Measurements from ENCODE around the gene TPRX1. TPM values are rescaled to one million over a fixed set of nuclear protein-coding genes. Genes with fewer than 3 reads are reported as not detected.
"Not testable (repeated sequence)": the region's sequence is repeated elsewhere in the genome, so short reads cannot be mapped to it uniquely, and the experiment has no call there.

The TPRX1 gene
- total RNA-seq, 1 donor from 2014 or later, result not detected

DNA sequence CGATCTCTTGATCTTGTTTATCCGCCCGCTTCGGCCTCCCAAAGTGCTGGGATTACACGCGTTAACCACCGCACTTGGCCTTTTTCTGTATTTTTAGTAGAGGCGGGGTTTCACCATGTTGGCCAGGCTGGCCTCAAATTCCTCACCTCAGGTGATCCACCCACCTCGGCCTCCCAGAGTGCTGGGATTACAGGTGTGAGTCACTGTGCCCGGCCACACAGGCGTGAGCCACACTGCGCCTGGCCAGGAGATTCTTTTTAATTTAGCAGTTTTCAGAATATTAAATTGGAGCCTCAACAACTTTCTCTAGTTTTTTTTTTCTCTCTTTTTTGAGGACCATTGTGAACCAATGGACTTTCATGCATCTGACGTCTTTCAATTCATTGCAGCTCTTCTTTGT, 14.5 kb downstream of the TPRX1 start:
- H3K27ac ChIP-seq (ENCODE audit: low read depth, low read length); H3K4me3 ChIP-seq (ENCODE audit: low read length in 3 of 3); H3K9me3 ChIP-seq (ENCODE audit: control insufficient read depth in 3 of 3, low read length in 3 of 3); H3K9ac ChIP-seq (ENCODE audit: low read depth in 1 of 3, low read length in 3 of 3); H3K27me3 ChIP-seq (ENCODE audit: control insufficient read depth in 3 of 3, insufficient read depth in 3 of 3, low read length in 3 of 3): not testable (repeated sequence)
- peaks cover 10 to 13% (median 13%) of the 10 kb centered on the region in 3 donors for H3K36me3 ChIP-seq (ENCODE audit: control insufficient read depth in 3 of 3, insufficient read depth in 3 of 3, low read length in 3 of 3)
- peaks cover 10 to 19% (median 15%) of the 10 kb centered on the region in 3 donors for H3K4me1 ChIP-seq (ENCODE audit: control insufficient read depth in 3 of 3, insufficient read depth in 3 of 3, low read length in 3 of 3)

DNA sequence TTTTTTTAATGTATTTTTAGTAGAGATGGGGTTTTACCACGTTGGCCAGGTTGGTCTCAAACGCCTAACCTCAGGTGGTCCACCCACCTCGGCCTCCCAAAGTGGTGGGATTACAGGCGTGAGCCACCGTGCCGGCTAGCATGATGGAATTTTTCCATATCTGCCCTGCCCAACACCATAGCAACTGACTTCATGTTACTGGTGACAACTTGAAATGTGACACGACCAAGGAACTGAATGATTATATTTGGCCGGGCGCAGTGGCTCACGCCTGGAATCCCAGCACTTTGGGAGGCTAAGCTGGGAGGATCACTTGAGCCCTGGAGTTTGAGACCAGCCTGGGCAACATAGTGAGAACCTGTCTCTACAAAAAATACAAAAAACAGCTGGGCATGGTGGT, 17.0 kb downstream of the TPRX1 start:
- H3K9ac ChIP-seq (ENCODE audit: low read depth in 1 of 3, low read length in 3 of 3); H3K27me3 ChIP-seq (ENCODE audit: control insufficient read depth in 3 of 3, insufficient read depth in 3 of 3, low read length in 3 of 3); H3K4me3 ChIP-seq (ENCODE audit: low read length in 3 of 3); H3K9me3 ChIP-seq (ENCODE audit: control insufficient read depth in 3 of 3, low read length in 3 of 3): not testable (repeated sequence)
- Histone ChIP-seq H3K27ac (ENCODE audit: low read depth, low read length) (peak overlapping the region; percentile 62), H3K36me3 (ENCODE audit: control insufficient read depth in 3 of 3, insufficient read depth in 3 of 3, low read length in 3 of 3) (peaks cover 27 to 31% (median 28%) of the 10 kb centered on the region in 3 donors), H3K4me1 (ENCODE audit: control insufficient read depth in 3 of 3, insufficient read depth in 3 of 3, low read length in 3 of 3) (peaks cover 11 to 26% (median 18%) of the 10 kb centered on the region in 3 donors)

GRCh38 chr19:47786566-47786965, 17.8 kb downstream of the TPRX1 start:
- H3K4me3 ChIP-seq (ENCODE audit: low read length in 3 of 3), result no peak overlapping the region
- H3K9me3 ChIP-seq (ENCODE audit: control insufficient read depth in 3 of 3, low read length in 3 of 3), result no peaks in the 10 kb centered on the region
- peaks cover 32 to 35% (median 35%) of the 10 kb centered on the region in 3 donors for H3K36me3 ChIP-seq (ENCODE audit: control insufficient read depth in 3 of 3, insufficient read depth in 3 of 3, low read length in 3 of 3)
- no peak overlapping the region for H3K9ac ChIP-seq (ENCODE audit: low read depth in 1 of 3, low read length in 3 of 3)
- peak overlapping the region; percentile 62 for H3K27ac ChIP-seq (ENCODE audit: low read depth, low read length)
- no peaks in the 10 kb centered on the region for H3K27me3 ChIP-seq (ENCODE audit: control insufficient read depth in 3 of 3, insufficient read depth in 3 of 3, low read length in 3 of 3)
- H3K4me1 ChIP-seq (ENCODE audit: control insufficient read depth in 3 of 3, insufficient read depth in 3 of 3, low read length in 3 of 3), result peaks cover 18 to 33% (median 26%) of the 10 kb centered on the region in 3 donors

DNA sequence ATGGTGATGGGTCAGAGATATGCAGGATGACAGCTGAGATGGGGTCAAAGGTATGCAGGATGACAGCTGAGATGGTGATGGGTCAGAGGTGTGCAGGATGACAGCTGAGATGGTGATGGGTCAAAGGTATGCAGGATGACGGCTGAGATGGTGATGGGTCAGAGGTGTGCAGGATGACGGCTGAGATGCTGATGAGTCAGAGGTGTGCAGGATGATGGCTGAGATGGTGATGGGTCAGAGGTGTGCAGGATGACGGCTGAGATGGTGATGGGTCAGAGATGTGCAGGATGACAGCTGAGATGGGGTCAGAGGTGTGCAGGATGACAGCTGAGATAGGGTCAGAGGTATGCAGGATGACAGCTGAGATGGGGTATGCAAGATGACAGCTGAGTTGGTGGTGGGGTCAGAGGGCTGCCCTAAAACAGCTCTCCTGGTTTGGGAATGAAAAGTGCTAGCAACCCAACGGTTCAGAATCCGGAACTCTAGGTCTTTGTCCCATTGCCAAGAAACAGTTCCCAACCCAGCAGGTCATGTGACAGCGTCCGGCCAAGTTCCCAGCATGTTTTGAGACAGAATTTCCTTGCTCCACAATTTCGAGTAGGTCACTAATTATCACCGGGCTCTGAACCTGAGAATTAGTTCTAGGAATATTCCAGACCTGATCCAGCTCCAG, 22.6 kb downstream of the TPRX1 start:
- peak overlapping the region; percentile 23 to 83 (median 52) for H3K4me3 ChIP-seq (ENCODE audit: low read length in 3 of 3)
- peak overlapping the region; percentile 92 for H3K27ac ChIP-seq (ENCODE audit: low read depth, low read length)
- H3K9ac ChIP-seq (ENCODE audit: low read depth in 1 of 3, low read length in 3 of 3), result peak overlapping the region in 2 of 3 donors; percentile 50 to 89
- H3K36me3 ChIP-seq (ENCODE audit: control insufficient read depth in 3 of 3, insufficient read depth in 3 of 3, low read length in 3 of 3), result peaks cover 43 to 44% (median 43%) of the 10 kb centered on the region in 3 donors
- no peaks in the 10 kb centered on the region for H3K9me3 ChIP-seq (ENCODE audit: control insufficient read depth in 3 of 3, low read length in 3 of 3)
- no peaks in the 10 kb centered on the region for H3K27me3 ChIP-seq (ENCODE audit: control insufficient read depth in 3 of 3, insufficient read depth in 3 of 3, low read length in 3 of 3)
- H3K4me1 ChIP-seq (ENCODE audit: control insufficient read depth in 3 of 3, insufficient read depth in 3 of 3, low read length in 3 of 3), result peaks cover 43 to 57% (median 43%) of the 10 kb centered on the region in 3 donors

GRCh38 chr19:47780215-47780551, 24.2 kb downstream of the TPRX1 start:
- Histone ChIP-seq H3K36me3 (ENCODE audit: control insufficient read depth in 3 of 3, insufficient read depth in 3 of 3, low read length in 3 of 3) (peaks cover 31 to 35% (median 35%) of the 10 kb centered on the region in 3 donors), H3K27ac (ENCODE audit: low read depth, low read length) (peak overlapping the region; percentile 92), H3K9me3 (ENCODE audit: control insufficient read depth in 3 of 3, low read length in 3 of 3) (no peaks in the 10 kb centered on the region), H3K4me3 (ENCODE audit: low read length in 3 of 3) (peak overlapping the region; percentile 82 to 91 (median 83)), H3K4me1 (ENCODE audit: control insufficient read depth in 3 of 3, insufficient read depth in 3 of 3, low read length in 3 of 3) (peaks cover 36 to 44% (median 39%) of the 10 kb centered on the region in 3 donors), H3K27me3 (ENCODE audit: control insufficient read depth in 3 of 3, insufficient read depth in 3 of 3, low read length in 3 of 3) (no peaks in the 10 kb centered on the region), H3K9ac (ENCODE audit: low read depth in 1 of 3, low read length in 3 of 3) (peak overlapping the region; percentile 86 to 92 (median 89))

DNA sequence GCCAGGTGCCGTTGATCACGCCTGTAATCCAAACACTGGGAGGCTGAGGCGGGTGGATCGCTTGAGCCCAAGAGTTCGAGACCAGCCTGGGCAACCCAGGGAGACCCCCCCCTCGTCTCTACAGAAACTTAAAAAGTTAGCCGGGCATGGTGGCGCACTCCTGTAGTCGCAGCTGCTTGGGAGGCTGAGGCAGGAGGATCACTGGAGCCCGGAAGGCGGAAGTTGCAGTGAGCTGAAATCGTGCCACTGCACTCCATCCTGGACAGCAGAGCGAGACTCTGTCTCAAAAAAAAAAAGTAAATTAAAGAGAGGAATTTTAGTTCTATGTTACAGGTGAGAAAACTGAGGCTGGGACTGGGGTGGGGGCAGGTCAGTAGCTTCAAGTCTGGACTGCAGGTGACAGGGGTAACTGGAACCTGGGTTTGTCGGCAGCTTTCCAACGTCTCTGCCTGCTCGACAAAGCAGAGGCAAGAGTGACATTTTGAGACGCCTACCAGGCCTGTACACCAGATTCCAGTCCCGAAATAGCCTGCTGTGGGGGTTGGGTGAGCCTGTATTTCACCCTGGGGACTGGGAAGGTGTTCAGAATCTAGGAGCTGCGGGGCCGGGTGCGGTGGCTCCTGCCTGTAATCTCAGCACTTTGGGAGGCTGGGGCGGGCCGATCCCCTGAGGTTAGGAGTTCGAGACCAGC, 24.7 kb downstream of the TPRX1 start:
- peaks cover 29 to 32% (median 31%) of the 10 kb centered on the region in 3 donors for H3K36me3 ChIP-seq (ENCODE audit: control insufficient read depth in 3 of 3, insufficient read depth in 3 of 3, low read length in 3 of 3)
- H3K27me3 ChIP-seq (ENCODE audit: control insufficient read depth in 3 of 3, insufficient read depth in 3 of 3, low read length in 3 of 3), result no peaks in the 10 kb centered on the region
- H3K27ac ChIP-seq (ENCODE audit: low read depth, low read length), result peak overlapping the region; percentile 92
- H3K4me3 ChIP-seq (ENCODE audit: low read length in 3 of 3), result peak overlapping the region; percentile 82 to 91 (median 83)
- peak overlapping the region; percentile 89 to 94 (median 92) for H3K9ac ChIP-seq (ENCODE audit: low read depth in 1 of 3, low read length in 3 of 3)
- peaks cover 36 to 44% (median 39%) of the 10 kb centered on the region in 3 donors for H3K4me1 ChIP-seq (ENCODE audit: control insufficient read depth in 3 of 3, insufficient read depth in 3 of 3, low read length in 3 of 3)
- no peaks in the 10 kb centered on the region for H3K9me3 ChIP-seq (ENCODE audit: control insufficient read depth in 3 of 3, low read length in 3 of 3)

GRCh38 chr19:47778954-47779351, 25.4 kb downstream of the TPRX1 start:
- H3K9me3 ChIP-seq (ENCODE audit: control insufficient read depth in 3 of 3, low read length in 3 of 3), result no peaks in the 10 kb centered on the region
- peak overlapping the region; percentile 82 to 91 (median 83) for H3K4me3 ChIP-seq (ENCODE audit: low read length in 3 of 3)
- peak overlapping the region; percentile 85 to 94 (median 89) for H3K9ac ChIP-seq (ENCODE audit: low read depth in 1 of 3, low read length in 3 of 3)
- H3K36me3 ChIP-seq (ENCODE audit: control insufficient read depth in 3 of 3, insufficient read depth in 3 of 3, low read length in 3 of 3), result peaks cover 23 to 25% (median 24%) of the 10 kb centered on the region in 3 donors
- peaks cover 36 to 44% (median 39%) of the 10 kb centered on the region in 3 donors for H3K4me1 ChIP-seq (ENCODE audit: control insufficient read depth in 3 of 3, insufficient read depth in 3 of 3, low read length in 3 of 3)
- no peaks in the 10 kb centered on the region for H3K27me3 ChIP-seq (ENCODE audit: control insufficient read depth in 3 of 3, insufficient read depth in 3 of 3, low read length in 3 of 3)
- peak overlapping the region; percentile 92 for H3K27ac ChIP-seq (ENCODE audit: low read depth, low read length)

DNA sequence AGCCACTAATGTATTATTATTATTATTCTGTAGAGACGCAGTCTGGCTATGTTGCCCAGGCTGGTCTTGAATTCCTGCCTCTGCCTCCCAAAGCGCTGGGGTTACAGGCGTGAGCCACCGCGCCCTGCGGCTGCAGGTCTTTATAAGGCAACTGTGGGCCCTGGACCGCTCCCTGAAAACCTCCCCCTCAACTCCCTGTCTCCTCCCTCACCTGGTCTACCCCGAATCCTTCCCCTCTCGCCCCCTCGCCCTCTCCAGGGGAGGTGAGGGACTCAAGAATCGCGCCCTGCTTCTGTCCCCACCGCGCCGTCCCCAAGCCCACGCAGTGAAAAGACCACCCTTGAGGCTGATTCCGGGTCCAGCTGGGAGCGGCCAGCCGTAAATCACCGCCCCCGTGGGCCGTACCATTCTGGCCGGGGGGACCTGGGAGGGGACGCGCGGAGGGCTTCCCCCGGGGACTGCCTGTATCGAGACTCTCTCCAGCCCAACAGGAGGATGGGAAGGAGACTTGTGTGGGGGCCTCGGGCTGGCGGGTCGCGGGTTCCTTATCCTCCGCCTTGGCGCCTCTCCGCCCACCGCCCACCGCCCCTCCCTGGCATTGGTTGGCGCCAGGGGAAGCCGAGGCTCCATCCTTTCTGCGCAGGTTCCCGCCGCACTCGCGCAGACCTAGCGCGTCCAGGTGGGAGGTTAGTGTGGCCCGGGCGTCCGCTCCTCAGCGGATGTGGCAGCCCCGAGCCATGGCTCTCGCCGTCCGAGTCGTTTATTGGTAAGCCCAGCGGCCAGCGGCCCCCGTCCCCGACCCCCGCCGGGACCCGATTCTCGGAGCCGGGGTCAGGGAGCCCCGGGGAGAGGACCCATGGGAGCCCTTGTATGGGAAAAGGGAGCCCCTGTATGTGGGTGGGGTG, 26.1 kb downstream of the TPRX1 start, which contains the start of gene SELENOW:
Gene SELENOW, plus strand, starts transcription at position 655 of the 905 bp plus-strand sequence. Its CDS starts 83 bp downstream, at position 738.
- H3K27ac ChIP-seq (ENCODE audit: low read depth, low read length), result peak within 1 kb of the TSS; percentile 92
- H3K9ac ChIP-seq (ENCODE audit: low read depth in 1 of 3, low read length in 3 of 3), result peak within 1 kb of the TSS; percentile 85 to 94 (median 89)
- peak within 1 kb of the TSS; percentile 82 to 91 (median 83) for H3K4me3 ChIP-seq (ENCODE audit: low read length in 3 of 3)
- H3K36me3 ChIP-seq (ENCODE audit: control insufficient read depth in 3 of 3, insufficient read depth in 3 of 3, low read length in 3 of 3), result peaks cover 18 to 20% (median 20%) of the 10 kb centered on the region in 3 donors
- H3K4me1 ChIP-seq (ENCODE audit: control insufficient read depth in 3 of 3, insufficient read depth in 3 of 3, low read length in 3 of 3), result peaks cover 36 to 44% (median 39%) of the 10 kb centered on the region in 3 donors
- no peaks in the 10 kb centered on the region for H3K27me3 ChIP-seq (ENCODE audit: control insufficient read depth in 3 of 3, insufficient read depth in 3 of 3, low read length in 3 of 3)
- H3K9me3 ChIP-seq (ENCODE audit: control insufficient read depth in 3 of 3, low read length in 3 of 3), result no peaks in the 10 kb centered on the region

DNA sequence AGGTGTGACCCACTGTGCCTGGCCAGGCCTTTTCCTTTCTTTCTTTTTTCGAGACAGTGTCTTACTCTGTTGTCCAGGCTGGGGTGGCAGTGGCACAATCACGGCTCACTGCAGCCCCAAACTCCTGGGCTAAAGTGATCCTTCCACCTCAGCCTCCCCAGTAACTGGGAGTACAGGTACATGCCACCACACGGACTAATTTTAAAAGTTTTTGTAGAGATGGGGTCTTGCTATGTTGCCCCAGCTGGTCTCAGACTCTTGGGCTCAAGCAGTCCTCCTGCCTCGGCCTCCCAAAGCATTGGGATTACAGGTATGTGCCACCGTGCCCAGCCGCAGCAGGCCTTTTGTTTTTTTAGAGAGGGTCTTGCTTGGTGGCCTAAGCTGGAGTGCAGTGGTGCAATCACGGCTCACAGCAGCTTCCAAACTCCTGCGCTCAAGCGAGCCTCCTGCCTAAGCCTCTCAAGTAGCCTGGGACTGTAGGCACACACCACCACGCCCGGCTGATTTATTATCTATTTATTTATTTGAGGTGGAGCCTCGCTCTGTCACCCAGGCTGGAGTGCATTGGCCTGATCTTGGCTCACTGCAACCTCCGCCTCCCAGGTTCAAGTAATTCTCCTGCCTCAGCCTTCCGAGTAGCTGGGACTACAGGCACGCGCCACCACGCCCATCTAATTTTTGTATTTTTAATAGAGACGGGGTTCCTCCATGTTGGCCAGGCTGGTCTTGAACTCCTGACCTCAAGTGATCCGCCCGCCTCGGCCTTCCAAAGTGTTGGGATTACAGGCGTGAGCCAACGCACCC, 26.9 kb downstream of the TPRX1 start:
- not testable (repeated sequence) for H3K27me3 ChIP-seq (ENCODE audit: control insufficient read depth in 3 of 3, insufficient read depth in 3 of 3, low read length in 3 of 3); H3K9me3 ChIP-seq (ENCODE audit: control insufficient read depth in 3 of 3, low read length in 3 of 3)
- Histone ChIP-seq H3K36me3 (ENCODE audit: control insufficient read depth in 3 of 3, insufficient read depth in 3 of 3, low read length in 3 of 3) (peaks cover 14 to 17% (median 16%) of the 10 kb centered on the region in 3 donors), H3K9ac (ENCODE audit: low read depth in 1 of 3, low read length in 3 of 3) (peak overlapping the region in 2 of 3 donors; percentile 89 to 94), H3K4me3 (ENCODE audit: low read length in 3 of 3) (peak overlapping the region in 2 of 3 donors; percentile 83 to 91), H3K27ac (ENCODE audit: low read depth, low read length) (peak overlapping the region; percentile 92), H3K4me1 (ENCODE audit: control insufficient read depth in 3 of 3, insufficient read depth in 3 of 3, low read length in 3 of 3) (peaks cover 34 to 39% (median 39%) of the 10 kb centered on the region in 3 donors)

All from skeletal muscle tissue (tissue), 4 donors.